ENCODE results near the gene SUGCT.
A peak's percentile ranks its signal among the peaks of the same experiment; 100 is the strongest.

SUGCT gene

GRCh38 chr7:40457776-40458480 lies 323.1 kb downstream of the SUGCT start:
- no peak for TF ChIP-seq CTCF (conservative IDR thresholded peaks at IDR 0.05; ENCODE audit: low read depth, low read length)

GRCh38 chr7:40463446-40463845 lies 328.6 kb downstream of the SUGCT start:
- DNase-seq (ENCODE audit: low read depth): peak; percentile 41
- peak overlapping the region; percentile 14 for H3K4me3 ChIP-seq (ENCODE audit: low read depth, low read length)
- TF ChIP-seq CTCF (conservative IDR thresholded peaks at IDR 0.05; ENCODE audit: low read depth, low read length): no peak

More at GRCh38 chr7:40457776-40458480, 323.1 kb downstream of the SUGCT start:
- no peak overlapping the region for H3K4me3 ChIP-seq (ENCODE audit: low read depth, low read length)
- DNase-seq (ENCODE audit: low read depth): no peak

GRCh38 chr7:40468891-40469864 lies 334.4 kb downstream of the SUGCT start:
- peak; percentile 86 for DNase-seq (ENCODE audit: low read depth)
- no peak for TF ChIP-seq CTCF (conservative IDR thresholded peaks at IDR 0.05; ENCODE audit: low read depth, low read length)
- no peak overlapping the region for H3K4me3 ChIP-seq (ENCODE audit: low read depth, low read length)

GRCh38 chr7:40470091-40470592 lies 335.3 kb downstream of the SUGCT start:
- TF ChIP-seq CTCF (conservative IDR thresholded peaks at IDR 0.05; ENCODE audit: low read depth, low read length): no peak
- H3K4me3 ChIP-seq (ENCODE audit: low read depth, low read length): no peak overlapping the region
- DNase-seq (ENCODE audit: low read depth): peak; percentile 34

GRCh38 chr7:40470817-40471216 lies 336.0 kb downstream of the SUGCT start:
- TF ChIP-seq CTCF (conservative IDR thresholded peaks at IDR 0.05; ENCODE audit: low read depth, low read length): no peak
- no peak overlapping the region for H3K4me3 ChIP-seq (ENCODE audit: low read depth, low read length)

GRCh38 chr7:40471891-40472290 lies 337.1 kb downstream of the SUGCT start:
- no peak for DNase-seq (ENCODE audit: low read depth)
- TF ChIP-seq CTCF (conservative IDR thresholded peaks at IDR 0.05; ENCODE audit: low read depth, low read length): no peak
- H3K4me3 ChIP-seq (ENCODE audit: low read depth, low read length): no peak overlapping the region

More at GRCh38 chr7:40470817-40471216, 336.0 kb downstream of the SUGCT start:
- peak; percentile 47 for DNase-seq (ENCODE audit: low read depth)

Measured in choroid plexus epithelial cell (primary cell).